Measurements from ENCODE around the gene SIRT7.

Gene SIRT7

GRCh38 chr17:81904600-81905423 is 13.2 kb downstream of the SIRT7 start:
- DNase-seq: no peak

- no peak for DNase-seq
Measured at GRCh38 chr17:81903896-81904599, 13.9 kb downstream of the SIRT7 start.

GRCh38 chr17:81903415-81903831 is 14.6 kb downstream of the SIRT7 start:
- DNase-seq: no peak

GRCh38 chr17:81902653-81903414 is 15.1 kb downstream of the SIRT7 start:
- no peak for DNase-seq

- DNase-seq: no peak
Measured at GRCh38 chr17:81902023-81902652, 15.8 kb downstream of the SIRT7 start, which contains the start of gene NPB. NPB (plus strand) TSS chr17:81902238; CDS start chr17:81902278, 40 bp downstream.

- DNase-seq: no peak
Measured at GRCh38 chr17:81901167-81902022, 16.6 kb downstream of the SIRT7 start.

GRCh38 chr17:81900181-81900820 is 17.7 kb downstream of the SIRT7 start:
- DNase-seq: no peak

GRCh38 chr17:81899514-81900166 is 18.3 kb downstream of the SIRT7 start:
- no peak for DNase-seq

- no peak for DNase-seq
Measured at GRCh38 chr17:81898885-81899284, 19.1 kb downstream of the SIRT7 start.

GRCh38 chr17:81898029-81898866 is 19.7 kb downstream of the SIRT7 start:
- DNase-seq: no peak

GRCh38 chr17:81895400-81895799 is 22.6 kb downstream of the SIRT7 start:
- DNase-seq: no peak

GRCh38 chr17:81891303-81891552 is 26.7 kb downstream of the SIRT7 start:
- DNase-seq: no peak

- DNase-seq: no peak
Measured at GRCh38 chr17:81890447-81891302, 27.3 kb downstream of the SIRT7 start.

- DNase-seq: no peak
Measured at GRCh38 chr17:81889602-81890001, 28.4 kb downstream of the SIRT7 start.

- no peak for DNase-seq
Measured at GRCh38 chr17:81888988-81889595, 28.9 kb downstream of the SIRT7 start.

- DNase-seq: no peak
Measured at GRCh38 chr17:81888105-81888987, 29.6 kb downstream of the SIRT7 start.

GRCh38 chr17:81885869-81886548 is 32.0 kb downstream of the SIRT7 start:
- DNase-seq: no peak

Measured in T-helper 9 cell (primary cell).